Measurements from ENCODE around the gene PBX1.

DNA sequence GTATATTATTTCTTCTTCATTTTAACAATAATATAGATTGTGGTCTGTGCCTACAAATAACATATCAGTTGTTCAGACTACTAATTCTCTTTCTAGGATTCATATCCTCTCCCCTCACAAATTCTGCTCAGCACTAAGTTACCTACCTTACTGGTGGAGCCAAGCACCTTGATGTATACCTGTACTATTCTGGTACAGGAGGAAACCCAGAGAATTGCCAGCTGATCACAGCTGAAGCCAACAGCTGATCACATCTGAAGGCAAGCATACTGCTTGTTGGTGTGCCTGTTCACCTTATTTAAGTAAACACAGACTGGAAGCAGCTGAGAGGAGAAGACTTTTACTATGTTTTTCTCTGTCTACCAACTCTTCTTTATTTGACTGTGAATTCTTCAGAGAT, 101.8 kb downstream of the PBX1 start:
- TF ChIP-seq, protein P1, sequence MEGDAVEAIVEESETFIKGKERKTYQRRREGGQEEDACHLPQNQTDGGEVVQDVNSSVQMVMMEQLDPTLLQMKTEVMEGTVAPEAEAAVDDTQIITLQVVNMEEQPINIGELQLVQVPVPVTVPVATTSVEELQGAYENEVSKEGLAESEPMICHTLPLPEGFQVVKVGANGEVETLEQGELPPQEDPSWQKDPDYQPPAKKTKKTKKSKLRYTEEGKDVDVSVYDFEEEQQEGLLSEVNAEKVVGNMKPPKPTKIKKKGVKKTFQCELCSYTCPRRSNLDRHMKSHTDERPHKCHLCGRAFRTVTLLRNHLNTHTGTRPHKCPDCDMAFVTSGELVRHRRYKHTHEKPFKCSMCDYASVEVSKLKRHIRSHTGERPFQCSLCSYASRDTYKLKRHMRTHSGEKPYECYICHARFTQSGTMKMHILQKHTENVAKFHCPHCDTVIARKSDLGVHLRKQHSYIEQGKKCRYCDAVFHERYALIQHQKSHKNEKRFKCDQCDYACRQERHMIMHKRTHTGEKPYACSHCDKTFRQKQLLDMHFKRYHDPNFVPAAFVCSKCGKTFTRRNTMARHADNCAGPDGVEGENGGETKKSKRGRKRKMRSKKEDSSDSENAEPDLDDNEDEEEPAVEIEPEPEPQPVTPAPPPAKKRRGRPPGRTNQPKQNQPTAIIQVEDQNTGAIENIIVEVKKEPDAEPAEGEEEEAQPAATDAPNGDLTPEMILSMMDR (IDR thresholded peaks at IDR 0.05; ENCODE audit: low read depth, low read length), result no peak
- no peak for TF ChIP-seq EZH2phosphoT487 (IDR thresholded peaks at IDR 0.05; ENCODE audit: low read depth)

Measured in OCI-LY3 (cell line).